Tibial nerve (tissue), 4 donors: ENCODE measurements around the gene MINDY4. TPM values are rescaled to one million over a fixed set of nuclear protein-coding genes. Genes with fewer than 3 reads are reported as not detected.

Experiments used
- DNase-seq, 2 donors: peaks; one replicate each; pipeline ENCODE4 v3.0.0-alpha.2; 2019; ENCODE audit warnings: low spot score in 2 of 2
- H3K27ac ChIP-seq, 4 donors: fragments of 200-600 bp; sonication (generic) in 3 of 4; one replicate each; pipeline ENCODE4 v1.5.1; 2017 to 2019; ENCODE audit warnings: mild to moderate bottlenecking in 1 of 4
- H3K27me3 ChIP-seq, 2 donors: fragments of 200-600 bp; sonication (generic) in 1 of 2; one replicate each; pipeline versions ENCODE4 v1.5.1 to v1.6.0; 2017 to 2019
- H3K36me3 ChIP-seq, 3 donors: fragments of 200-600 bp; sonication (generic); one replicate each; pipeline ENCODE4 v1.5.1; 2018 to 2019
- H3K4me1 ChIP-seq, 4 donors: fragments of 200-600 bp; sonication (generic) in 3 of 4; one replicate each; pipeline ENCODE4 v1.5.1; 2017 to 2019
- H3K4me3 ChIP-seq, 4 donors: fragments of 200-600 bp; sonication (generic) in 3 of 4; one replicate each; pipeline ENCODE4 v1.5.1; 2017 to 2019; ENCODE audit warnings: mild to moderate bottlenecking in 1 of 4, moderate library complexity in 1 of 4
- H3K9me3 ChIP-seq, 4 donors: fragments of 200-600 bp; sonication (generic) in 3 of 4; one replicate each; pipeline ENCODE4 v1.5.1; 2017 to 2019
- CTCF ChIP-seq, 5 experiments: fragments of 200-600 bp in 3 of 5; fragments of 450-650 bp in 2 of 5; sonication (generic) in 3 of 5; IDR thresholded peaks; one replicate each; pipeline ENCODE4 v1.5.1; 2016 to 2019; ENCODE audit warnings: antibody characterized with exemption in 5 of 5, mild to moderate bottlenecking in 3 of 5, moderate library complexity in 2 of 5
- EP300 ChIP-seq, 2 donors: sonication (generic); formaldehyde crosslinking; IDR thresholded peaks; one replicate each; pipeline ENCODE4 v1.6.1; 2017; ENCODE audit warnings: antibody characterized with exemption in 2 of 2, mild to moderate bottlenecking in 1 of 2
- POLR2A ChIP-seq, 2 donors: fragments of 450-650 bp; IDR thresholded peaks; one replicate each; pipeline ENCODE4 v1.6.1; 2017; ENCODE audit warnings: antibody characterized with exemption in 2 of 2, mild to moderate bottlenecking in 2 of 2, moderate library complexity in 2 of 2
- WGBS, 2 donors: methylation state at CpG; one replicate each; pipeline ENCODE4 v1.1.5; 2018; 5-methylcytosine and 5-hydroxymethylcytosine counted together
- total RNA-seq, 4 donors: library from RNA; depleted of rRNA; stranded (reverse); fragments of >200 nt; gene quantifications; one replicate each; pipeline ENCODE4 v1.1.0, GENCODE V29; 2016

MINDY4 gene
- total RNA-seq, 4 donors from 2014 or later, result 17.1 to 21.6 (median 19.9) TPM

GRCh38 chr7:30735631-30736030 is 35.6 kb upstream of the MINDY4 start:
- WGBS, 2 donors, result 90 to 92% methylated on average over 3 of the region's 3 CpGs
- H3K27me3 ChIP-seq, result no peaks in the 10 kb centered on the region
- no peak for TF ChIP-seq EP300 (IDR thresholded peaks at IDR 0.05)
- TF ChIP-seq CTCF (IDR thresholded peaks at IDR 0.05), result no peak
- TF ChIP-seq POLR2A (IDR thresholded peaks at IDR 0.05), result no peak
- H3K4me3 ChIP-seq, result no peak overlapping the region
- no peak for DNase-seq
- peaks cover 0 to 5% (median 0%) of the 10 kb centered on the region in 4 donors for H3K4me1 ChIP-seq
- no peaks in the 10 kb centered on the region for H3K36me3 ChIP-seq
- H3K27ac ChIP-seq, result no peak overlapping the region
- H3K9me3 ChIP-seq, result peaks cover 0 to 3% (median 0%) of the 10 kb centered on the region in 4 donors

- Histone ChIP-seq H3K27ac (no peak overlapping the region), H3K4me1 (peaks cover 0 to 5% (median 0%) of the 10 kb centered on the region in 4 donors)
Measured at GRCh38 chr7:30736291-30736690, 34.9 kb upstream of the MINDY4 start.

GRCh38 chr7:30738026-30738915 is 32.9 kb upstream of the MINDY4 start:
- TF ChIP-seq POLR2A (IDR thresholded peaks at IDR 0.05), result no peak
- TF ChIP-seq EP300 (IDR thresholded peaks at IDR 0.05), result no peak
- TF ChIP-seq CTCF (IDR thresholded peaks at IDR 0.05), result no peak
- peaks cover 0 to 3% (median 0%) of the 10 kb centered on the region in 4 donors for H3K9me3 ChIP-seq
- H3K4me3 ChIP-seq, result no peak overlapping the region
- peaks cover 0 to 5% (median 0%) of the 10 kb centered on the region in 4 donors for H3K4me1 ChIP-seq
- no peaks in the 10 kb centered on the region for H3K36me3 ChIP-seq
- H3K27me3 ChIP-seq, result no peaks in the 10 kb centered on the region
- DNase-seq, result no peak
- 87 to 91% methylated on average over 6 of the region's 6 CpGs for WGBS, 2 donors
- H3K27ac ChIP-seq, result no peak overlapping the region

More at GRCh38 chr7:30736291-30736690, 34.9 kb upstream of the MINDY4 start:
- H3K36me3 ChIP-seq, result no peaks in the 10 kb centered on the region
- WGBS, 2 donors, result 79 to 82% methylated on average over 4 of the region's 4 CpGs
- no peak overlapping the region for H3K4me3 ChIP-seq
- H3K9me3 ChIP-seq, result peaks cover 0 to 3% (median 0%) of the 10 kb centered on the region in 4 donors
- TF ChIP-seq POLR2A (IDR thresholded peaks at IDR 0.05), result no peak
- TF ChIP-seq CTCF (IDR thresholded peaks at IDR 0.05), result no peak
- no peak for TF ChIP-seq EP300 (IDR thresholded peaks at IDR 0.05)
- no peaks in the 10 kb centered on the region for H3K27me3 ChIP-seq
- no peak for DNase-seq

GRCh38 chr7:30739691-30740090 is 31.5 kb upstream of the MINDY4 start:
- WGBS, 2 donors, result 76 to 93% methylated on average over 2 of the region's 2 CpGs
- Histone ChIP-seq H3K36me3 (no peaks in the 10 kb centered on the region), H3K27ac (no peak overlapping the region), H3K27me3 (no peaks in the 10 kb centered on the region), H3K4me1 (peaks cover 0 to 5% (median 0%) of the 10 kb centered on the region in 4 donors), H3K9me3 (peaks cover 0 to 3% (median 0%) of the 10 kb centered on the region in 4 donors), H3K4me3 (no peak overlapping the region)
- no peak for TF ChIP-seq POLR2A (IDR thresholded peaks at IDR 0.05)
- TF ChIP-seq EP300 (IDR thresholded peaks at IDR 0.05), result no peak
- no peak for TF ChIP-seq CTCF (IDR thresholded peaks at IDR 0.05)
- no peak for DNase-seq
